Spleen (tissue), 11 donors: ENCODE results near the gene CSRNP2. TPM values are rescaled to one million over a fixed set of nuclear protein-coding genes. Genes with fewer than 3 reads are reported as not detected.

ENCODE experiments used
- DNase-seq: peaks from one replicate; pipeline ENCODE4 v3.0.0-alpha.2; 2020
- H3K27ac ChIP-seq, 8 donors: fragments of 200-600 bp; sonication (generic) in 7 of 8; 1 replicate in 4 of 8; 2 replicates in 4 of 8; pipeline versions ENCODE4 v1.5.0 to v1.8.0; 2016 to 2021; ENCODE audit warnings: inconsistent platforms in 4 of 8, mild to moderate bottlenecking in 4 of 8, moderate library complexity in 1 of 8
- H3K27me3 ChIP-seq, 7 donors: fragments of 200-600 bp; sonication (generic) in 6 of 7; replicated peaks in 1 of 7; 1 replicate in 4 of 7; 2 replicates in 3 of 7; pipeline versions ENCODE4 v1.5.0 to v1.8.0; 2016 to 2021; ENCODE audit warnings: inconsistent platforms in 3 of 7, mild to moderate bottlenecking in 1 of 7
- H3K36me3 ChIP-seq, 6 donors: fragments of 200-600 bp; sonication (generic) in 5 of 6; 1 replicate in 4 of 6; 2 replicates in 2 of 6; pipeline versions ENCODE4 v1.5.0 to v1.8.0; 2016 to 2021; ENCODE audit warnings: inconsistent platforms in 2 of 6
- H3K4me1 ChIP-seq, 6 donors: fragments of 200-600 bp; sonication (generic) in 5 of 6; 1 replicate in 3 of 6; 2 replicates in 3 of 6; pipeline versions ENCODE4 v1.5.0 to v1.8.0; 2016 to 2021; ENCODE audit warnings: inconsistent platforms in 3 of 6
- H3K4me3 ChIP-seq, 8 donors: fragments of 200-600 bp; sonication (generic) in 7 of 8; 1 replicate in 4 of 8; 2 replicates in 4 of 8; pipeline versions ENCODE4 v1.5.0 to v1.8.0; 2016 to 2021; ENCODE audit warnings: inconsistent platforms in 4 of 8, mild to moderate bottlenecking in 4 of 8, moderate library complexity in 2 of 8
- H3K9me3 ChIP-seq, 8 donors: fragments of 200-600 bp; sonication (generic) in 7 of 8; 1 replicate in 4 of 8; 2 replicates in 4 of 8; pipeline versions ENCODE4 v1.5.0 to v1.8.0; 2016 to 2021; ENCODE audit warnings: inconsistent platforms in 4 of 8
- POLR2A ChIP-seq, 3 donors: fragments of 450-650 bp; IDR thresholded peaks; one replicate each; pipeline ENCODE4 v1.5.1; 2017; ENCODE audit warnings: antibody characterized with exemption in 3 of 3, mild to moderate bottlenecking in 1 of 3
- POLR2AphosphoS5 ChIP-seq, 3 donors: sonication (generic); formaldehyde crosslinking; IDR thresholded peaks; one replicate each; pipeline ENCODE4 v1.5.1; 2017; ENCODE audit warnings: antibody characterized with exemption in 3 of 3
- WGBS, 5 donors: extraction: QIAGEN DNeasy Blood & Tissue Kit in 3 of 5; methylation state at CpG; one replicate each; pipeline versions ENCODE4 v1.1.5 to v1.1.7; 2013 to 2018; 5-methylcytosine and 5-hydroxymethylcytosine counted together
- intact Hi-C: fragments of 100-400 bp; cut with DNase I; formaldehyde crosslinking; loops from one replicate; pipeline ENCODE4 v1.15.0; 2023; ENCODE audit warnings: low total_unique reads
- polyA plus RNA-seq, 3 donors: library from polyadenylated mRNA; stranded (reverse); fragments of 200-250 nt; gene quantifications; one replicate each; pipeline ENCODE4 v1.2.1, GENCODE V29; 2013
- total RNA-seq, 7 donors: library from RNA; depleted of rRNA in 3 of 7; stranded (reverse); fragments of >200 nt in 3 of 7; fragmentation: NEBNext Ultra II Directional in 4 of 7; extraction: Animal tissue kit (Norgen Biotek cat#: 25700) in 4 of 7; gene quantifications; one replicate each; pipeline versions ENCODE4 v1.1.0 to v1.2.1, GENCODE V29; 2016 to 2021
- TF ChIP-seq, protein P1 (sequence below), 11 experiments: fragments of 200-600 bp in 7 of 11; fragments of 450-650 bp in 4 of 11; sonication (generic) in 4 of 11; IDR thresholded peaks in 8 of 11; conservative IDR thresholded peaks in 3 of 11; 1 replicate in 7 of 11; 2 replicates in 4 of 11; pipeline versions ENCODE4 v1.4.0 to v1.8.0; 2016 to 2021; ENCODE audit warnings: antibody characterized with exemption in 11 of 11, inconsistent platforms in 4 of 11, mild to moderate bottlenecking in 1 of 11
- donor health status: healthy with polysubstance abuse.
- donor health status: DM: no; HTN: no; CAD: no; lungs with moderate emphysema.
- donor health status: DM: no; HTN: no; CAD: no.
- donor health status: Bipolar disorder and iron deficiency.
- donor health status: healthy.
- donor health status: DM: no; HTN: no; CAD: no.
- donor health status: DM: yes; HTN: yes; CAD: no.

CSRNP2 gene
- total and polyA plus RNA-seq, 10 donors: 3.7 to 41.8 (median 23.1) TPM

DNA sequence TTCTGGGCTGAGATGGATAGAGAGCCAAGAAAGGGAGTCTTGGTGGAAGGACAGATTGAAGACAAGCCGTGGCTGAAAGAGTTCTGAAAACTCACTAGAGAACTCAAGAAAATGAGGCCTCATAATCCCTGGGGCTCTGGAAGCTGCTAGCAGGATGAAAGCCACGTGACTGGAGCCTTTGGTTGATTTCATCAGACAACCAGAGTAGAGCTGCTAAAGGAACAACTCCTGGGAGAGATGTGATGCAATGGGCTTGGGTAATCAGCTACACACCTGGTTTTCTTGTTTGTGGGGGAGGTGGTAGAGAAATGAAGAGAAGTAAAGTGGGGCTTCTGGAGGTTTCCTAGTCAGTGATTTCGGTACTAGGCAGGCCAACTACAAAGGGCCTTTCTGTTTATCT, 13.4 kb downstream of the CSRNP2 start:
- DNase-seq: no peak

DNA sequence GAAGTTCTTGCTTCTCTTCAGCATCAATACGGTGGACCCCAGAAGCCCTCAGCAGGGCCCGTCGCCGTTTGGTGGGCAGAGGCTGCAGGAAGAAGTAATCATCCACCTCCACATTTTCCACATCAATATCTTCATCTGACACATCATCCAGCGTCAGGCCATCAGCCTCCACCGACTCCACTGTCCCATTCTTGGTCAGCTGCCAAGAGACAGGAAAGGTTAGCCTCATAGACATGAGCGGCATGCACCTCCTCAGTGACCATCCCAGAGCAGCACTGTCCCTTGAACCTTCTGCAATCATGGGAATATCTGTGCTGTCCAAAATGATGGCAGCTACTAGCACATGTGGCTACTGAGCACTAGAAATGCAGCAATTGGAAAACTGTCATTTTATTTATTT, 15.6 kb downstream of the CSRNP2 start:
- intact Hi-C loops: no loop called here
- TF ChIP-seq POLR2AphosphoS5 (IDR thresholded peaks at IDR 0.05) (no peak), POLR2A (IDR thresholded peaks at IDR 0.05) (no peak)
- TF ChIP-seq, protein P1, sequence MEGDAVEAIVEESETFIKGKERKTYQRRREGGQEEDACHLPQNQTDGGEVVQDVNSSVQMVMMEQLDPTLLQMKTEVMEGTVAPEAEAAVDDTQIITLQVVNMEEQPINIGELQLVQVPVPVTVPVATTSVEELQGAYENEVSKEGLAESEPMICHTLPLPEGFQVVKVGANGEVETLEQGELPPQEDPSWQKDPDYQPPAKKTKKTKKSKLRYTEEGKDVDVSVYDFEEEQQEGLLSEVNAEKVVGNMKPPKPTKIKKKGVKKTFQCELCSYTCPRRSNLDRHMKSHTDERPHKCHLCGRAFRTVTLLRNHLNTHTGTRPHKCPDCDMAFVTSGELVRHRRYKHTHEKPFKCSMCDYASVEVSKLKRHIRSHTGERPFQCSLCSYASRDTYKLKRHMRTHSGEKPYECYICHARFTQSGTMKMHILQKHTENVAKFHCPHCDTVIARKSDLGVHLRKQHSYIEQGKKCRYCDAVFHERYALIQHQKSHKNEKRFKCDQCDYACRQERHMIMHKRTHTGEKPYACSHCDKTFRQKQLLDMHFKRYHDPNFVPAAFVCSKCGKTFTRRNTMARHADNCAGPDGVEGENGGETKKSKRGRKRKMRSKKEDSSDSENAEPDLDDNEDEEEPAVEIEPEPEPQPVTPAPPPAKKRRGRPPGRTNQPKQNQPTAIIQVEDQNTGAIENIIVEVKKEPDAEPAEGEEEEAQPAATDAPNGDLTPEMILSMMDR (IDR thresholded peaks at IDR 0.05 in 8 of 11, conservative IDR thresholded peaks at IDR 0.05 in 3 of 11): no peak

More for the DNA sequence above, 13.4 kb downstream of the CSRNP2 start:
- Histone ChIP-seq H3K9me3 (no peaks in the 10 kb centered on the region), H3K27me3 (no peaks in the 10 kb centered on the region), H3K4me1 (no peaks in the 10 kb centered on the region), H3K27ac (no peak overlapping the region), H3K36me3 (peaks cover 4 to 100% (median 72%) of the 10 kb centered on the region in 6 donors), H3K4me3 (no peak overlapping the region)
- TF ChIP-seq POLR2AphosphoS5 (IDR thresholded peaks at IDR 0.05) (no peak), POLR2A (IDR thresholded peaks at IDR 0.05) (no peak)
- TF ChIP-seq, protein P1 (IDR thresholded peaks at IDR 0.05 in 8 of 11, conservative IDR thresholded peaks at IDR 0.05 in 3 of 11): no peak
- 72 to 88% (median 75%) methylated on average over 3 of the region's 3 CpGs for WGBS, 5 donors
- intact Hi-C loops: no loop called here

DNA sequence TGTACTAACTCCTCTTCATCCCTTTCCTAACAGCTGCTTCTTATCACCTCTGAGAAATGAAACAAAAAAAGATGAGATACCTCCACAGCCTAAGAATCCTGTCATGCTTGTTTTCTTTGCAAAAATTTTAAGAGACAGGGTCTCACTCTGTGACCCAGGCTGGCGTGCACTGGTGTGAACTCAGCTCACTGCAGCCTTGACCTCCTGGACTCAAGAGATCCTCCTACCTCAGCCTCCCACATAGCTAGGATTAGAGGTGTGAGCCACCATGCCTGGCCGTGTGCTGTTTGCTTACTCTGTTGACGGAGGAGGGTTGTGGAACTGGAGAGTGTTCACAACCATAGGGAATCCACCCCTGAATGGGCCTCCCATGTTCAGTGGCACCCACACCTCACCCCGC, 16.2 kb downstream of the CSRNP2 start:
- 89 to 98% (median 92%) methylated on average over 4 of the region's 4 CpGs for WGBS, 5 donors

More for the DNA sequence above, 15.6 kb downstream of the CSRNP2 start:
- no peak for DNase-seq
- H3K27me3 ChIP-seq: no peaks in the 10 kb centered on the region
- H3K4me1 ChIP-seq: no peaks in the 10 kb centered on the region
- H3K9me3 ChIP-seq: no peaks in the 10 kb centered on the region
- H3K27ac ChIP-seq: no peak overlapping the region
- H3K36me3 ChIP-seq: peaks cover 4 to 100% (median 82%) of the 10 kb centered on the region in 6 donors
- no peak overlapping the region for H3K4me3 ChIP-seq
- WGBS, 5 donors: 78 to 97% (median 88%) methylated on average over 7 of the region's 7 CpGs

DNA sequence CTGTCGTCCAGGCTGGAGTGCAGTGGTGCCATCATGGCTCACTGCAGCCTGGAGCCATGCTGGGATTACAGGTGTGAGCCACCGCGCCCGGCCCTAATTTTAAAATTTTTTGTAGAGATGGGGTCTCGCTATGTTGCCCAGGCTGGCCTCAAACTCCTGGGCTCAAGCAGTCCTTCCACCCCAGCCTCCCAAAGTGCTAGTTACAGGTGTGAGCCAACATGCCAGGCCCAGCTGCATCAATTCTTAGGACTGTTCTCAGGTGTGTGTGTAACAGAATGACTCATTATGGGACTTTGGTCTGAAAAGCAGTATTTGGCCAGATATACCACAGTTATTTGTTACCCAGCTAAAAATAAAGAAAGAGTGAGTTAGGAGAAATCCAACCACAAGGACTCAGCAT, 17.9 kb downstream of the CSRNP2 start:
- 93 to 98% (median 97%) methylated on average over 5 of the region's 5 CpGs for WGBS, 5 donors
- H3K9me3 ChIP-seq: no peaks in the 10 kb centered on the region
- intact Hi-C loops: no loop called here
- DNase-seq: no peak
- no peak overlapping the region for H3K27ac ChIP-seq
- no peak overlapping the region for H3K4me3 ChIP-seq
- TF ChIP-seq POLR2A (IDR thresholded peaks at IDR 0.05) (no peak), POLR2AphosphoS5 (IDR thresholded peaks at IDR 0.05) (no peak)
- TF ChIP-seq, protein P1 (IDR thresholded peaks at IDR 0.05 in 8 of 11, conservative IDR thresholded peaks at IDR 0.05 in 3 of 11): no peak
- H3K4me1 ChIP-seq: no peaks in the 10 kb centered on the region
- no peaks in the 10 kb centered on the region for H3K27me3 ChIP-seq
- H3K36me3 ChIP-seq: peaks cover 0 to 100% (median 83%) of the 10 kb centered on the region in 6 donors

More for the DNA sequence above, 16.2 kb downstream of the CSRNP2 start:
- Histone ChIP-seq H3K27me3 (no peaks in the 10 kb centered on the region), H3K4me1 (no peaks in the 10 kb centered on the region), H3K9me3 (no peaks in the 10 kb centered on the region), H3K4me3 (no peak overlapping the region), H3K27ac (no peak overlapping the region), H3K36me3 (peaks cover 4 to 100% (median 82%) of the 10 kb centered on the region in 6 donors)
- intact Hi-C loops: no loop called here
- TF ChIP-seq, protein P1 (IDR thresholded peaks at IDR 0.05 in 8 of 11, conservative IDR thresholded peaks at IDR 0.05 in 3 of 11): no peak
- TF ChIP-seq POLR2AphosphoS5 (IDR thresholded peaks at IDR 0.05) (no peak), POLR2A (IDR thresholded peaks at IDR 0.05) (no peak)
- no peak for DNase-seq
